ENCODE data around the gene PLEKHG7. TPM values are rescaled to one million over a fixed set of nuclear protein-coding genes. Genes with fewer than 3 reads are reported as not detected.

Gene PLEKHG7
- total RNA-seq, 6 experiments from 2014 or later, result 0.15 to 0.49 (median 0.23) TPM

- no peak for DNase-seq
- Histone ChIP-seq H3K27me3 (no peaks in the 10 kb centered on the region), H3K27ac (no peak overlapping the region), H3K9me3 (no peaks in the 10 kb centered on the region), H3K4me1 (no peaks in the 10 kb centered on the region), H3K36me3 (peaks cover 0 to 5% (median 0%) of the 10 kb centered on the region in 4 donors), H3K4me3 (no peak overlapping the region)
- ATAC-seq, result no peak
- 73% methylated on average over 3 of the region's 3 CpGs for WGBS (ENCODE audit: insufficient coverage, low coverage, low lambda C conversion rate, missing lambda C conversion rate)
- intact Hi-C loops (cut with DNase I), result no loop called here
- TF ChIP-seq CTCF (IDR thresholded peaks at IDR 0.05), result no peak
- TF ChIP-seq POLR2A (IDR thresholded peaks at IDR 0.05), result no peak
Measured at GRCh38 chr12:92821142-92821541, 118.4 kb downstream of the PLEKHG7 start.

Other genes with a start within 250 kb of the PLEKHG7 start
- gene EEA1, start 226.3 kb downstream of the PLEKHG7 start, total RNA-seq, result 10 to 100 TPM in 5 of 6 experiments, 1 to 10 TPM in 1; 8.9 to 20.3 (median 16.3) TPM

Data from right lobe of liver (tissue), 6 donors.